Kidney (tissue), 14 donors: ENCODE measurements around the gene KLHL41. TPM values are rescaled to one million over a fixed set of nuclear protein-coding genes. Genes with fewer than 3 reads are reported as not detected.
"Not testable (repeated sequence)": the region's sequence is repeated elsewhere in the genome, so short reads cannot be mapped to it uniquely, and the experiment has no call there.

Source experiments
- DNase-seq, 5 donors: peaks; one replicate each; pipeline ENCODE4 v3.0.0-alpha.2; 2013 to 2020
- FAIRE-seq: peaks from 2 replicates; lab custom pipeline; 2012; peaks lifted over from hg19 to GRCh38; lab: Jason Lieb, UNC
- H3K27ac ChIP-seq, 2 donors: one replicate each; pipeline ENCODE4 v1.7.0; 2013; ENCODE audit warnings: low read depth in 2 of 2, low read length in 2 of 2, inconsistent platforms in 1 of 2
- H3K27me3 ChIP-seq: one replicate; pipeline ENCODE4 v1.7.1; 2013; ENCODE audit warnings: low read length, inconsistent platforms; ENCODE audit not compliant: control insufficient read depth, insufficient read depth
- H3K36me3 ChIP-seq, 3 donors: one replicate each; pipeline versions ENCODE4 v1.7.0 to v1.7.1; 2013; ENCODE audit warnings: low read length in 3 of 3, control low read depth in 1 of 3, inconsistent platforms in 1 of 3; ENCODE audit not compliant: insufficient read depth in 3 of 3, control insufficient read depth in 2 of 3
- H3K4me1 ChIP-seq, 3 donors: one replicate each; pipeline versions ENCODE4 v1.7.0 to v1.7.1; 2013; ENCODE audit warnings: low read length in 3 of 3, inconsistent platforms in 1 of 3, low read depth in 1 of 3; ENCODE audit not compliant: control insufficient read depth in 2 of 3, insufficient read depth in 2 of 3
- H3K4me3 ChIP-seq, 3 donors: one replicate each; pipeline versions ENCODE4 v1.7.0 to v1.8.1; 2013; ENCODE audit warnings: low read length in 3 of 3, control low read depth in 1 of 3, inconsistent platforms in 1 of 3
- H3K9ac ChIP-seq, 3 donors: one replicate each; pipeline versions ENCODE4 v1.7.0 to v1.7.1; 2013; ENCODE audit warnings: low read length in 3 of 3, control low read depth in 1 of 3, inconsistent platforms in 1 of 3
- H3K9me3 ChIP-seq, 3 donors: one replicate each; pipeline versions ENCODE4 v1.7.0 to v1.7.1; 2013; ENCODE audit warnings: low read length in 3 of 3, control low read depth in 1 of 3, inconsistent platforms in 1 of 3; ENCODE audit not compliant: control insufficient read depth in 2 of 3, insufficient read depth in 1 of 3
- CTCF ChIP-seq: IDR thresholded peaks from 3 replicates; pipeline ENCODE4 v1.5.1; 2012; ENCODE audit warnings: mild to moderate bottlenecking, moderate library complexity, borderline replicate concordance; ENCODE audit not compliant: insufficient read depth; ENCODE audit errors: extremely low read depth
- intact Hi-C: fragments of 100-400 bp; cut with DNase I; formaldehyde crosslinking; loops from one replicate; pipeline ENCODE4 v1.11.1; 2022
- polyA plus RNA-seq: library from polyadenylated mRNA; stranded (reverse); fragments of 350-450 nt; fragmentation: Illumina TruSeq; extraction: RNeasy Lipid Tissue Mini Kit (QIAGEN cat#74804); gene quantifications from one replicate; pipeline ENCODE4 v1.2.3, GENCODE V29; 2014; ENCODE audit warnings: low read depth, low replicate concordance; ENCODE audit not compliant: insufficient read depth
- total RNA-seq: library from RNA; stranded (reverse); fragmentation: NEBNext Ultra II Directional; extraction: Animal tissue kit (Norgen Biotek cat#: 25700); gene quantifications from one replicate; pipeline ENCODE4 v1.2.1, GENCODE V29; 2021
- donor health status: control.
- donor health status: control.
- donor health status: control.
- donor health status: control.
- donor health status: control.
- donor health status: DM: yes; HTN: yes; CAD: no.
- donor health status: Normal renal cell carcinoma (clear cell type).

Gene KLHL41
- total and polyA plus RNA-seq, 2 donors from 2014 or later: 0.71 to 1.8 TPM

- H3K9ac ChIP-seq: no peak overlapping the region
- FAIRE-seq: no peak
These were observed 53.0 kb downstream of the KLHL41 start for GRCh38 chr2:169562519-169562918.

GRCh38 chr2:169565686-169566085, 56.2 kb downstream of the KLHL41 start:
- no peak for TF ChIP-seq CTCF
- Histone ChIP-seq H3K9me3 (no peaks in the 10 kb centered on the region), H3K9ac (no peak overlapping the region), H3K36me3 (peaks cover 0 to 3% (median 3%) of the 10 kb centered on the region in 3 donors), H3K27ac (no peak overlapping the region), H3K4me3 (no peak overlapping the region), H3K27me3 (no peaks in the 10 kb centered on the region), H3K4me1 (no peaks in the 10 kb centered on the region)
- FAIRE-seq: no peak
- intact Hi-C loops: no loop called here
- no peak for DNase-seq

More at GRCh38 chr2:169562519-169562918, 53.0 kb downstream of the KLHL41 start:
- no peak for TF ChIP-seq CTCF
- Histone ChIP-seq H3K36me3 (peaks cover 0 to 5% (median 3%) of the 10 kb centered on the region in 3 donors), H3K4me3 (no peak overlapping the region), H3K9me3 (no peaks in the 10 kb centered on the region), H3K27ac (no peak overlapping the region), H3K27me3 (no peaks in the 10 kb centered on the region), H3K4me1 (no peaks in the 10 kb centered on the region)
- DNase-seq: no peak
- intact Hi-C loops: no loop called here

- no peak for DNase-seq
- TF ChIP-seq CTCF: no peak
- H3K27me3 ChIP-seq: no peaks in the 10 kb centered on the region
- H3K4me1 ChIP-seq: peaks cover 0 to 4% (median 0%) of the 10 kb centered on the region in 3 donors
- no peak overlapping the region for H3K27ac ChIP-seq
- no peaks in the 10 kb centered on the region for H3K36me3 ChIP-seq
- intact Hi-C loops: no loop called here
- no peaks in the 10 kb centered on the region for H3K9me3 ChIP-seq
- H3K4me3 ChIP-seq: no peak overlapping the region
- FAIRE-seq: no peak
- H3K9ac ChIP-seq: no peak overlapping the region
These were observed 60.4 kb downstream of the KLHL41 start for GRCh38 chr2:169569948-169570347.

GRCh38 chr2:169570752-169571151, 61.2 kb downstream of the KLHL41 start:
- intact Hi-C loops, DNase-seq, H3K4me1 ChIP-seq, H3K9me3 ChIP-seq, H3K9ac ChIP-seq, H3K36me3 ChIP-seq, H3K4me3 ChIP-seq, FAIRE-seq, H3K27ac ChIP-seq, H3K27me3 ChIP-seq: not testable (repeated sequence)
